ENCODE results near the gene ADIG.

ADIG gene

GRCh38 chr20:38631155-38632022 lies 50.4 kb downstream of the ADIG start:
- DNase-seq (ENCODE audit: low read depth, low spot score) = no peak

DNA sequence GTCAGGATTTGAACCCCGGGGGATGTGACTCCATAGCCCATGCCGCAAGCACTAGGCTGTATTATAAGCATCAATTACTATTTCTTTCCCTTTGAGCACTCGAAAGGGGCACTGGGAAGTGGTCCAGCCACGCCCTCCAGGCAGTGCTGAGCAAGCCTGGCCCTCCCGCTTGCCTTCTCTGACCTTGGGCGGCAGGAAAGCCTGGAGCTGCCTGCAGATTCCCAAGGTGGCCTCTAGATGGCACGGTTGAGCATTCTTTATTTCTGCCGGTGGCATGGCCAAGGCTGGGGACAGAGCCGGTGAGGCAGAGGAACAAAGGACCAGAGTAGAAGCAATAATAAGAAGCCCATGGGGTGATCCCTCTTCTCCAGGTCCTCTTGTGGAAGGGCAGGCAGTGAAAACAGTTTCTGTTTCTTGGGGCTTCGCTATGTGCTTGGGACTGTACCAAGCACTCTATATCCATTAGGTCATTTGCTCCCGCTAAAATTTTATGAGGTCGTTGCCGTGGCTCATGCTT lies 52.6 kb downstream of the ADIG start:
- no peak for DNase-seq (ENCODE audit: low read depth, low spot score)

- DNase-seq (ENCODE audit: low read depth, low spot score) = no peak
Measured at GRCh38 chr20:38635721-38636288, 54.8 kb downstream of the ADIG start.

Measured in smooth muscle cell of the brain vasculature (primary cell).